Activated CD8-positive, alpha-beta memory T cell treated with anti-CD3 and anti-CD28 coated beads, Interleukin-2, amount 10 ng/mL, durations not matched to agents 7 days and 5 days (primary cell): ENCODE results near the gene GOLGA6L10. TPM values are rescaled to one million over a fixed set of nuclear protein-coding genes. Genes with fewer than 3 reads are reported as not detected.
"Not testable (repeated sequence)": the region's sequence is repeated elsewhere in the genome, so short reads cannot be mapped to it uniquely, and the experiment has no call there.

Source experiments
- ATAC-seq: fragments of 150-1000 bp; cut with Tn5 transposase; one replicate; pipeline ENCODE4 v1.10.0; 2021; ENCODE audit warnings: moderate library complexity
- CTCF ChIA-PET: fragments of 350-600 bp; sonication (Branson Sonifier 250); formaldehyde crosslinking; loops from one replicate; lab custom pipeline; 2021; ENCODE audit warnings: antibody characterized with exemption; lab: Charles Lee
- DNase-seq: peaks from one replicate; pipeline ENCODE4 v3.0.0-alpha.2; 2020
- H3K27ac Mint-ChIP-seq: one replicate; pipeline ENCODE4 v1.8.0; 2021; ENCODE audit warnings: mild to moderate bottlenecking, mixed read lengths
- H3K27me3 Mint-ChIP-seq: one replicate; pipeline ENCODE4 v1.8.0; 2021; ENCODE audit warnings: mixed read lengths
- H3K36me3 Mint-ChIP-seq: one replicate; pipeline ENCODE4 v1.8.0; 2021; ENCODE audit warnings: mild to moderate bottlenecking, mixed read lengths
- H3K4me1 Mint-ChIP-seq: one replicate; pipeline ENCODE4 v1.8.0; 2021; ENCODE audit warnings: mixed read lengths
- H3K4me3 Mint-ChIP-seq: one replicate; pipeline ENCODE4 v1.8.0; 2021; ENCODE audit warnings: mild to moderate bottlenecking, moderate library complexity, mixed read lengths
- H3K9me3 Mint-ChIP-seq: one replicate; pipeline ENCODE4 v1.8.0; 2022; ENCODE audit warnings: low read depth, mixed read lengths
- total RNA-seq, 2 experiments: library from RNA; stranded (reverse); gene quantifications; one replicate each; pipeline ENCODE4 v1.2.3, GENCODE V29; 2021

The GOLGA6L10 gene
- total RNA-seq, 2 experiments from 2014 or later: 0.91 to 2.2 TPM

DNA sequence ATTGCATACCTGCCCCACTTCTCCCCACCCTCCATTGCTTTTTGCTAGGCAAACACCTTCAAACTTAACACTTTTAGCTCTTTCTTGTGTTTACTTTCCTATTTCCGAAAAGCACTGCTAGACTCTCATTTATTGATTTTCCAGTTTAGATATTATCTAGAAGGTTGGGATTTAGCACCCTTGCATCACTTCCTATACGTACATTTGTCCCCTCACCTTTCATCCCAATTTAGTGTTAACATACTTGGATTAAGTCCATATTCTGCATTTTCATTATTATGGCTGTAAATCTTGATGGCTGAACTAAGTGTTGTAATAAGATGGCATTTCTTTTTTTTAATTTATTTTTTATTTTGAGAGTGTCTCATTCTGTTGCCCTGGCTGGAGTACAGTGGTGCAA, 39.5 kb downstream of the GOLGA6L10 start:
- Mint-ChIP-seq H3K4me1 (no peaks in the 10 kb centered on the region), H3K36me3 (no peaks in the 10 kb centered on the region), H3K9me3 (peaks cover 3% of the 10 kb centered on the region), H3K27ac (no peak overlapping the region), H3K27me3 (peaks cover 3% of the 10 kb centered on the region), H3K4me3 (no peak overlapping the region)
- CTCF ChIA-PET: no interaction called here
- ATAC-seq: no peak
- no peak for DNase-seq

- no peak for ATAC-seq
- H3K4me1 Mint-ChIP-seq: no peaks in the 10 kb centered on the region
- H3K27me3 Mint-ChIP-seq: peaks cover 3% of the 10 kb centered on the region
- no peak overlapping the region for H3K4me3 Mint-ChIP-seq
- H3K9me3 Mint-ChIP-seq: peaks cover 3% of the 10 kb centered on the region
- H3K27ac Mint-ChIP-seq: no peak overlapping the region
- H3K36me3 Mint-ChIP-seq: no peaks in the 10 kb centered on the region
- DNase-seq: no peak
- CTCF ChIA-PET: no interaction called here
Measured at GRCh38 chr15:82307714-82308081, 41.6 kb downstream of the GOLGA6L10 start.

DNA sequence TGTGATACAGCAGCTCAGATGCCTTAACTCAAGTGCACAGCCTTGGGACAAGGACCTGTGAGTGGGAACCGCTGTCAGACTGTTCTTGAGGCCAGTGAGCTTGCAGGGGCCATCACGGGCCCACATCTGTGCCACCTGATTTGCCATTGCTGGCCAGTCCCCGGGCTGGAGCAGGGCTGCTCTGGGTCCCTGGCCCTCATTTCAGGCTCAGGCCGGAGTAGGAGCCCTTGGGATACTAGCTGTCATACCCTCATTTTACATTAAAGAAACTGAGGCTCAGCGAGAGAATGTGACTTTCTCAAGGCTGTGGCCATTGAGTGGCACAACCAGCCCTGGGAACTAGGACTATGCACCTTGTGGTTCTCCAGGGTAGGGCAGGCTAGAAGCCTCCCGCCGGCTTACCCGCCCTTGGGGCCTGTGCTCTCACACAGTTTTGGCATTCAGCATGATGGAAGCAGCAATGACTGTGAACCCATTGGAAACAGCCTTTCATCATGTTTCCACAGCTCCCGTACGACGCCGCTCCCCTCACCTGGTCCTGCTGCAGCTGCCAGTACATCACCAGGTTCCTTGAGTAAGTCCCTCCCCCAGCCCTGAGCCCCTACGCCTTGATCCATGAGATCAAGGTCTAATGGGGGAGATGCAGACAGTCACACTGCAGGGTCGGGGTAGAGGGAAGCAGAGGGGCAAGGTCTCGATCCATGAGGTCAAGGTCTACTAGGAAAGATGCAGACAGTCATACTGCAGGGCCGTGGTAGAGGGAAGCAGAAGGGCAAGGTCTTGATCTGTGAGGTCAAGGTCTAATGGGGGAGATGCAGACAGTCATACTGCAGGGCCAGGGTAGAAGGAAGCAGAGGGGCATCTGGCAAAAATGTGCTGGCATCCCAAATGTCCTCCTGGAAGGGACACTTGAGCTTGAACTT, 42.2 kb downstream of the GOLGA6L10 start:
- no peak overlapping the region for H3K27ac Mint-ChIP-seq
- ATAC-seq (no peak), DNase-seq (no peak)

GRCh38 chr15:82305621-82306048, 43.6 kb downstream of the GOLGA6L10 start:
- CTCF ChIA-PET: no interaction called here
- Mint-ChIP-seq H3K27ac (no peak overlapping the region), H3K27me3 (peaks cover 3% of the 10 kb centered on the region), H3K4me1 (no peaks in the 10 kb centered on the region), H3K36me3 (no peaks in the 10 kb centered on the region), H3K9me3 (peaks cover 3% of the 10 kb centered on the region), H3K4me3 (no peak overlapping the region)
- no peak for ATAC-seq
- DNase-seq: no peak

More for the DNA sequence above, 42.2 kb downstream of the GOLGA6L10 start:
- Mint-ChIP-seq H3K36me3 (no peaks in the 10 kb centered on the region), H3K4me1 (no peaks in the 10 kb centered on the region), H3K27me3 (peaks cover 3% of the 10 kb centered on the region), H3K4me3 (no peak overlapping the region), H3K9me3 (peaks cover 3% of the 10 kb centered on the region)
- CTCF ChIA-PET: no interaction called here

DNA sequence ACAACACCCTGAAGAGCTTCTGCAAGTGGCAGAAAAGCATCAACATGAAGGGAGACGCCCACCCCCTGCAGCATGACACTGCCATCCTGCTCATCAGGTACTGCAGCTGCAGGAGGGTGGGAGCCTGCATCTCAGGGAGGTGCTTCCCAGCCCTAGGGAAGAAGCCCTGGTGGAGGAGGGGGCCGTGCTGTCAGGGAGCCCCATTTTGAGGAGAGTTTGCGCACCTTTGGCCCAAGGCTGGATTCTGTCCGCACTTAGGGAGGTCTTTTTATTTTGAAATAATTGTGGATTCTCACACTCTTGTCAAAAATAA, 44.5 kb downstream of the GOLGA6L10 start:
- CTCF ChIA-PET: no interaction called here
- DNase-seq: no peak
- Mint-ChIP-seq H3K36me3 (no peaks in the 10 kb centered on the region), H3K27ac (no peak overlapping the region), H3K4me1 (no peaks in the 10 kb centered on the region), H3K27me3 (no peaks in the 10 kb centered on the region), H3K4me3 (no peak overlapping the region), H3K9me3 (no peaks in the 10 kb centered on the region)
- ATAC-seq: no peak

- H3K4me3 Mint-ChIP-seq: no peak overlapping the region
- no peak for ATAC-seq
- H3K4me1 Mint-ChIP-seq: no peaks in the 10 kb centered on the region
- H3K27ac Mint-ChIP-seq: no peak overlapping the region
- CTCF ChIA-PET: interaction anchor here (0.5 kb wide), 1 partner anchor 68 kb away, joined by 3 read pairs; no protein-coding TSS in a partner anchor
- no peaks in the 10 kb centered on the region for H3K27me3 Mint-ChIP-seq
- no peaks in the 10 kb centered on the region for H3K36me3 Mint-ChIP-seq
- H3K9me3 Mint-ChIP-seq: no peaks in the 10 kb centered on the region
- no peak for DNase-seq
Measured at GRCh38 chr15:82303956-82304777, 45.1 kb downstream of the GOLGA6L10 start.

DNA sequence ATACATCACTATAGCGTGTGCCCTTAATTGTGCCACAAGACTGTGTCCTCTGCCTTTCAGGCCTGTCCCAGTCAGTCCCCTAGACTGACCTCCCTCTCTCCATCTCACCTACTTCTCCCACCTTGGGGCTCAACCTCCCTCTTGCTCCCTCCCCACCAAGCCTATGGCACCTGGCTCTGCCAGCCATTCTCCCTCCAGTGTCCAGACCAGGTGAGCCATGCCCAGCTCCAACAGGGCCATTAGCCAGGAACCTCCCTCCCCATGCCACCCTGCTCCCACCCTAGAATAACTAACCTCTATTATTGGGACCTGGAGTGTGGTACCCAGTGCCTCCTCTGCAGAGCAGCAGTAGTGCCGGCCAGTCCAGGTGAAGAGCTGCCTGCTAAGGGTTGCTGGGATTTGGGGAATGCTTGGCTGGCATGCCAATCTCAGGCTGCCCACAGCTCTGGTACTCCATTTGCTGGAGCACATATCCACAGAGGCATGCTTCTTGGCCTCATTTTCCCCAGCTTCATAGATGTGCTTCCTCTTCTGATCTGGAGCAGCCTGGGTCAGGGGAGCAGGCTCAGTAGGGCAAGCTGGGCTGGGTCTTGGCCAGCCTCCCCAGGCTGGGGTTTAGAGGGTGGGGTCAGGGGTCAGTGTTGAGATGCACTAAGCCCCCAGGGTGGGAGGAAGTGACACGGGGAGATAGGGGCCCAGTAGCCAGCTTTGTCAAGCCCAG, 47.8 kb downstream of the GOLGA6L10 start:
- CTCF ChIA-PET: no interaction called here
- ATAC-seq: no peak
- peaks cover 19% of the 10 kb centered on the region for H3K4me1 Mint-ChIP-seq

DNA sequence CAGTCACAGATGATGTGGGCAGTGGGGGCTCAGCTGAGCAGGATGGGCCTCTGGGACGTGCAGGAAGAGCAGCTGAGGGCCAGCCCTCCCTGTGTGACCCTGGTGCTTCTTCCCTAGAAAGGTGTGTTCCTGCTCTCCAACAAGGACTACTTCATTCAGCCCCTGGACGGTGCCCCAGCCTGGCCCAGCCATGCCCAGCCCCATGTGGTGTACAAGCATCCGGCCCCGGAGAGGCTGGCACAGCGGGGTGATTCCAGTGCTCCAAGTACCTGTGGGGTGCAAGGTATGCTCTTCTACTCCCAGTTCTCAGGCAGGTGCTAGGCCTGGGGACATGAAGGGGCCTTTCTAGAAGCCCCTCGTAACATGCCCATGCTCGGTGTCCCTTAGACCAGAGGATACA, 48.4 kb downstream of the GOLGA6L10 start:
- Mint-ChIP-seq H3K27me3 (no peaks in the 10 kb centered on the region), H3K27ac (no peak overlapping the region), H3K4me3 (no peak overlapping the region), H3K36me3 (no peaks in the 10 kb centered on the region), H3K9me3 (no peaks in the 10 kb centered on the region), H3K4me1 (peaks cover 19% of the 10 kb centered on the region)
- CTCF ChIA-PET: no interaction called here
- DNase-seq: no peak
- no peak for ATAC-seq

More for the DNA sequence above, 47.8 kb downstream of the GOLGA6L10 start:
- no peak for DNase-seq
- Mint-ChIP-seq H3K27ac (no peak overlapping the region), H3K36me3 (no peaks in the 10 kb centered on the region), H3K27me3 (no peaks in the 10 kb centered on the region), H3K4me3 (no peak overlapping the region), H3K9me3 (no peaks in the 10 kb centered on the region)

DNA sequence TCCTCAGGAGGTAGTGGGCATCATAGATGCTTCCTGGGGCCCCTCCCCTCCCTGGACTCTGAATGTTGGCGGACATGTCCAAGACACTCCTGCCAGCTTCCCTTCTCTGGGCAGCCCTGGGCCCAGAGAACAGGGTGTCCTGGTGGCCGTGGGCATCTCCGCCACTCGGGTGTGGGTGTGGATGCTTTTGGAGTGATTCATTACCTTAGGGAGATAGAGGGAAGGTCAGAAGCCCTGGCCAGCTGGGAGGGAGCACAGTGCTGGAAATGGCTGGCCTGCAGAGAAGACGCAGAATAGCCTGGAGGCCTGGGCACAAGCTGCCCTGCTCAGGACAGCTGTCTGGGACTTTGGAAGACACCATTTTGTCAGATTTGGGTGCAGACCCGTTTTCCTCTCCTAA, 48.9 kb downstream of the GOLGA6L10 start:
- H3K4me3 Mint-ChIP-seq, H3K27ac Mint-ChIP-seq, ATAC-seq, H3K36me3 Mint-ChIP-seq, DNase-seq, CTCF ChIA-PET, H3K27me3 Mint-ChIP-seq, H3K9me3 Mint-ChIP-seq: not testable (repeated sequence)
- peaks cover 19% of the 10 kb centered on the region for H3K4me1 Mint-ChIP-seq

DNA sequence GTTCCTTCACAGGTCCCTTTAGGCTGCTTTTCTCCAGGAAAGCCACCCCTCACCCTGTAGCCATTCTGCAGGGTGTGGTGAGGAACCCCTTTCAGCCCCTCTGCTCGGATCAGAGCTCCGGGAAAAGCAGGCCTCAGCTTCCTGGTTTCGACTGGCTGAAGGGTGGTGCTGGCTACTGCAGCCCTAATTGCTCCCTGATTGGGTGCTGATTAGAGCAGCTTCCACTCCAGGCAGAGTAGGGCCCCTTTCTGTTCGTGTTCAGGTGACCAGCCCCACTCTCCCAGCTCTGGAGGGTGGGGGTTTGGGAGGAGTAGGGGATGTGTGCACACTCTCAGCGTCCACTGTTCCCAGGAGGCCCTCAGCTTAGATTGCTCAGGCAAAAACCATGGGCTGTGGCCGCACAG, 49.8 kb downstream of the GOLGA6L10 start:
- H3K27me3 Mint-ChIP-seq, ATAC-seq, H3K27ac Mint-ChIP-seq, H3K9me3 Mint-ChIP-seq, H3K36me3 Mint-ChIP-seq, H3K4me3 Mint-ChIP-seq, DNase-seq, CTCF ChIA-PET: not testable (repeated sequence)
- H3K4me1 Mint-ChIP-seq: peaks cover 19% of the 10 kb centered on the region

GRCh38 chr15:82298520-82298919, 50.8 kb downstream of the GOLGA6L10 start:
- DNase-seq (peak; percentile 77), ATAC-seq (peak; percentile 84)
- no peak overlapping the region for H3K4me3 Mint-ChIP-seq
- no peaks in the 10 kb centered on the region for H3K9me3 Mint-ChIP-seq
- CTCF ChIA-PET: no interaction called here
- H3K27me3 Mint-ChIP-seq: no peaks in the 10 kb centered on the region
- no peaks in the 10 kb centered on the region for H3K36me3 Mint-ChIP-seq
- peaks cover 19% of the 10 kb centered on the region for H3K4me1 Mint-ChIP-seq
- no peak overlapping the region for H3K27ac Mint-ChIP-seq

GRCh38 chr15:82298032-82298431, 51.2 kb downstream of the GOLGA6L10 start:
- peaks cover 19% of the 10 kb centered on the region for H3K4me1 Mint-ChIP-seq
- no peaks in the 10 kb centered on the region for H3K9me3 Mint-ChIP-seq
- ATAC-seq (no peak), DNase-seq (no peak)
- peak overlapping the region; percentile 17 for H3K27ac Mint-ChIP-seq
- CTCF ChIA-PET: no interaction called here
- H3K4me3 Mint-ChIP-seq: no peak overlapping the region
- H3K36me3 Mint-ChIP-seq: no peaks in the 10 kb centered on the region
- no peaks in the 10 kb centered on the region for H3K27me3 Mint-ChIP-seq

- CTCF ChIA-PET: interaction anchor here (1.0 kb wide), 1 partner anchor 16 kb away, joined by 3 read pairs; no protein-coding TSS in a partner anchor
- no peak for ATAC-seq
- Mint-ChIP-seq H3K4me3 (no peak overlapping the region), H3K27me3 (no peaks in the 10 kb centered on the region), H3K4me1 (peaks cover 20% of the 10 kb centered on the region), H3K36me3 (no peaks in the 10 kb centered on the region), H3K9me3 (no peaks in the 10 kb centered on the region), H3K27ac (no peak overlapping the region)
- no peak for DNase-seq
Measured at GRCh38 chr15:82297546-82297945, 51.7 kb downstream of the GOLGA6L10 start.
